Fibroblast of upper back skin (primary cell): Measurements from ENCODE around the gene ASTN2.
"Not testable (repeated sequence)": the region's sequence is repeated elsewhere in the genome, so short reads cannot be mapped to it uniquely, and the experiment has no call there.

Experiments used
- DNase-seq: peaks from one replicate; pipeline ENCODE4 v3.0.0-alpha.2; 2013

The ASTN2 gene

GRCh38 chr9:117098331-117098730, 316.5 kb downstream of the ASTN2 start:
- no peak for DNase-seq

DNA sequence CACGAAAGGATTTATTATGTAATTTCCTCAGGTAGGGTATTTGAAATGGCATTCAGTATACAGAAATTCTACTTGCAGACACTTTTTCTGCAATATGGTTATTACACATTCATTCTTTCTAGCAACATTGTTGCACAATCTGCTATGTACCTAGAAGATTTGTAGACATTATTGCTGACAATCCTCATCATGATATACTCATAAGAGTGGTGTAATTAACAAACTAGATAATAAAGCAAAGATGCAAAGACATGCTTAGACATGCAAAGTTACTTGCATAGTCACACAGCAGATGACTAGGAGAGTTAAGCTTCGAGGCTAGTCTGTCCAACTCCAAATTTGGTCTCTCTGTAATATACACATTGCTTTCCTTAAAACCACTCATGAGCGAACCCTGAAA, 317.1 kb downstream of the ASTN2 start:
- no peak for DNase-seq

GRCh38 chr9:117096138-117096537, 318.7 kb downstream of the ASTN2 start:
- peak; percentile 35 for DNase-seq

- DNase-seq: peak; percentile 93
Observed at GRCh38 chr9:117095081-117095480, 319.8 kb downstream of the ASTN2 start.

- peak; percentile 96 for DNase-seq
Observed at GRCh38 chr9:117093891-117094844, 320.7 kb downstream of the ASTN2 start.

DNA sequence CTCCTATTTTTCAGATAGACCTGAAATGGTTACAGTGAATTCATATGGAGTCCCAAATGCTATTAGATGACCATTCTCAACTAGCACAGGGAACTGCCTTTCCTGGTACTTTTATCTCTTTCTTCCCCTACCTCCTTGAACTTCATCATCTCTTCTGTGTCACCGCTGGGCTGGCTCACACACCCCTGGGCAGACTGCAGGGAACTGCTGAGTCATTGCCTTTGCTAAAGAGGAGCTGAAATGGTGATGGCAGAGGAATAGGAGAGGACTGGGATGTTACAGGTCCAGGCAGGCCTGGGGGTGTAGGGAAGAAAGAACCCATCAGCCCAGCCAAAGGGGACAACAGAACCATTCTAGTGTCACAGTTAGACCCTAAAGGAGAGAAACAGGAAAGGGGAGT, 322.3 kb downstream of the ASTN2 start:
- DNase-seq: peak; percentile 58

DNA sequence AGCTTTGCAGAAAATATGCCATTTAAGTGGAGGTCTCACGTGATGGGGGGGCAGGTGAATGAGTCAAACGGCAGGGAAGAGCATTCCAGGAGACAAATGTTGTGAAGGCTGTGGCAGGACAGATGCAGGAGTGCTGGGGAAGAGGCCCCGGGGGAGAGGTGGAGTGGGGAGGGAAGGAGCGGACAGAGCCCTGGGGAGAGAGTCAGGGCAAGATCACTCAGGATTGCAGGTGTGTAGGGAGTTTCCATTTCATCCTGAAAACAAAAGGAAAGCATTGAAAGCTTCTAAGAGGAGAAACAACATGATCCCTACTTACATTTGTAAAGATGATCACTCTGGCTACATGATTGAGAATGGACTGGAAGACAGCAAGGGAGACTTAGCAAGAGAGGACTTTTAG, 323.3 kb downstream of the ASTN2 start:
- no peak for DNase-seq

DNA sequence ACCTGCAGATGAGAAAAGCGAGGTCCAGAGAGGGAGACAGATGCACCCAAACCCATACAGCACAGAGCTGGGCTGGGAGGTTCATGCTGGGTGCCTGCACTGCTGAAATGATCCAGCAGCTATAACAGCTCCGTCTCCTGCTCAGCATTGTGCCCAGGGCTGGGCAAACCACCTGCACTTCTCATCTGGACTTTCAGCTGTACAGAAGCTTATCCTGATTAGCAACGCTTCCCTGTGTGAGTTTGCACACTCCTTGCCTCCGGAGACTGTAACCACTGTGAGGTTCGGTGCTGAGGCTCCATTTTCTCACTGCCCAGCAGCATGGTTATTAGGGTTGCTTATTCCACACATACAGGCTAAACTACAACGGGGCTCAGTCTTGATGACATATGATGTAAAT, 326.1 kb downstream of the ASTN2 start:
- DNase-seq: no peak

- no peak for DNase-seq
Observed at GRCh38 chr9:117088140-117088539, 326.7 kb downstream of the ASTN2 start.

- no peak for DNase-seq
Observed at GRCh38 chr9:117084221-117084620, 330.6 kb downstream of the ASTN2 start.

DNA sequence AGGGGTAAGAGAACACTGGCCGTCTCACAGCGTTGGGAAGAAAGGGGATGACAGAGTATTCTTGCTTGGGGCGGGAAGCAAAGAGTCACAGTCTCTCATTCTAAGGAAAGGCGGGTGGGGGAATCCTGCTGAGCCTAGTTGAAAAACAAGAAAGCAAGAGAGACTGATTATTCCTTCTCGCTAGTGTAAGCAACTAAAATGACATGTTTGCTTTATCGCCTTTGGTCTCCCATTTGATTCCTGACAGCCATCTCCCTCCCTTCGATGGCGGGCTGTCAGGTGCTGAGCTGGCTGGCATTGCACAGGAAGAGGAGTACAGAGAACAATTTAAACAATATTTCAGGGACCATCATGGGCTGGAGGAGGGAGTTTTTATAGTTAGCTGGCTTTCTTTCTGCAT, 331.3 kb downstream of the ASTN2 start:
- no peak for DNase-seq

DNA sequence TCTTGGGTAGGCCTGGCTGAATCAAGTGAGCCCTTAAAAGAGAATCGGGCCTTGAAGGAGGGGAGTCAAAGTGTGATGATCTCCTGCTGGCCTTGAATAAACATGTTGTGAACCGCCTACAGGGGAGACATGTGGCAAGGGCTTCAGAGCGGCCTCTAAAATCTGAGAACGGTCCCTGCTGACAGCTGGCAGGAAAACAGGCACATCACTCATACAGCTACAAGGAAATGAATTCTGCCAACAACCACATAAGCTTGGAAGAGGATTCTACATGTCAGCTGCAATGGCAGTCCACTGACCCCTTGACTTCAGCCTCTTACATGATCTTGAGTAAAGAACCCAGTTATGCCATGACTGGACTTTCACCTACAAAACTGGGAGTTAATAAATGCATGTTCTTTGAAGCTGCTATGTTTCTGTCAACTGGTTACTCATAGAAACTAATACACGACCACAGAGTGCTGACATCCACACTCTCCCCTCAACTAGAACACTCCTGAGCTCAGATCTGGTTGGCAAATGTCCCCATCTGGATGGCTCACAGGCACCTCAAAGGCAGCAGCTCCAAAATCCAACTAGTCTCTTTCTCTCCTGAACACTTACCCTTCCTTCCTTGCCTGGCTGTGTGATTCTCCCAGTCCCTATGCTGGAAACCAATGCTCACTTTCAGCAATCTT, 333.1 kb downstream of the ASTN2 start:
- peak; percentile 31 for DNase-seq

GRCh38 chr9:117080765-117081390, 334.0 kb downstream of the ASTN2 start:
- no peak for DNase-seq

GRCh38 chr9:117076571-117077290, 338.1 kb downstream of the ASTN2 start:
- no peak for DNase-seq

DNA sequence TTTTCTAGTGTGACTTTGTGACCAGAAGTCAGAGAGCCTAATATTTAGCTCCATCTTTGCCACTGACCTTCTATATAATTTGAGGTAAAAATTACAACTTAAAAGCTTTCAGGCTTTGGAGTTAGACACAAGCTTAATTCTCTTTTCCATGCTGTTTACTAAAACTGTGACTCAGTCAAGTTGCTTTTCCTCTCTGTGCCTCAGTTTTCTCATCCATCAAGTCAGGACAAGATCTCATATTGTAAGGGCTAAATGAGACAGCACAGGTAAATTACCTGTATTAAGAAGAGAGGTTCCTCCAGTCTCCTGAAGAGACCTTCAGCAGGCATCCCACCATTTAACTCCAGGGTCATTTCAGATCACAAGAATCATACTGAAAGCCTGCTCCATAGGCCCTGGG, 339.2 kb downstream of the ASTN2 start:
- DNase-seq: no peak

DNA sequence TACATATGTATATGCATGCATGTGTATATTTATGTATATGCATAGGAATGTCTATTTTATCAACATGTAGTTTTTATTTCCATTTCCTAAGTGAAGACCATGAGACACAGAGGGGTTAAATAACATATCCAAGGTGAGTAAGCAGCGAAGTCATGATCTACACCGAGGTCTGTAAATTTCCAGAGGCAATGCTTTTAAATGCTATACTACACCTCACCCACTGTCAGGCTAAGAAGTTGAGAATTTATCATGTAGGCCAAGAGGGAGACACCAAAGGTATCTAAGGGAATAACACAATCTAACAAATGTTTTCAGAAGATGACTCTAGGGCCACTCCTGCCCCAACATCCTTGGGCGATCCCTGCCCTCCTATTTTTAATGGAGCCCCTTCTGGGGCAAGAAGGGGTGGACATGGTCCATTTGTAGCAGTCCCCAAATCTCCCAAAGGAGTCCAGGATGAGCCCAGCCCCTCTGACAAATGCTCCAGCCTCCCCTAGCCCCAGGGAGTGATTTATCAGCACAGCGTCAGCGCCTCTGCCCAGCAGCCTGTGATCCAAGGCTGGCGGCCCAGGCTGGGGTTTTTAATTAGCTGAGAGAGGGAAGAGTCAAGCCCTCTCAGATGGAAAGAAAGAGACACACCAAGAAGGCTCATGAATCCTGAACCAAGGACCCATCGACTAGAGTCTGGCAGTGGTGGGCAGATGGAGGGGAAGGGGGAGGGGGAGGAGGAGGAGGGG, 339.9 kb downstream of the ASTN2 start:
- no peak for DNase-seq

GRCh38 chr9:117074342-117074662, 340.6 kb downstream of the ASTN2 start:
- no peak for DNase-seq

- DNase-seq: peak; percentile 48
Observed at GRCh38 chr9:117073539-117074341, 341.1 kb downstream of the ASTN2 start.

- DNase-seq: no peak
Observed at GRCh38 chr9:117073071-117073470, 341.8 kb downstream of the ASTN2 start.

GRCh38 chr9:117072216-117072615, 342.6 kb downstream of the ASTN2 start:
- peak; percentile 8 for DNase-seq

GRCh38 chr9:117071673-117072207, 343.1 kb downstream of the ASTN2 start:
- DNase-seq: not testable (repeated sequence)
